NT2/D1 (cell line): ENCODE measurements around the gene DOK6.

Source experiments
- SUZ12 ChIP-seq: IDR thresholded peaks from 2 replicates; pipeline ENCODE4 v1.6.1; 2011; ENCODE audit not compliant: insufficient read length, insufficient read depth; ENCODE audit errors: extremely low read depth
- YY1 ChIP-seq: IDR thresholded peaks from 2 replicates; pipeline ENCODE4 v1.6.1; 2011; ENCODE audit not compliant: insufficient read length, insufficient read depth
- ZNF274 ChIP-seq: IDR thresholded peaks from 2 replicates; pipeline ENCODE4 v1.6.1; 2011; ENCODE audit warnings: mild to moderate bottlenecking, low read depth, low read length

GRCh38 chr18:69559604-69560003, 158.9 kb downstream of the DOK6 start:
- TF ChIP-seq YY1, result no peak
- TF ChIP-seq SUZ12, result no peak
- no peak for TF ChIP-seq ZNF274
